K562 (cell line): ENCODE results near the gene ADPRHL1. TPM values are rescaled to one million over a fixed set of nuclear protein-coding genes. Genes with fewer than 3 reads are reported as not detected.

Source experiments
- ATAC-seq: fragments of 200-7000 bp; cut with Tn5 transposase; 3 replicates; pipeline ENCODE4 v1.9.1; 2020; ENCODE audit warnings: moderate library complexity
- BruUV-seq: library from RNA; stranded (reverse); fragments of 400-500 nt; replicated peaks from 2 replicates; lab custom pipeline; 2021; lab: Mats Ljungman, UMichigan
- CTCF ChIA-PET: fragments of 300-600 bp; formaldehyde crosslinking; extraction: SDS; loops from one replicate; lab custom pipeline; 2021; ENCODE audit warnings: low intra/inter-chr PET ratio; lab: Yijun Ruan, JAX
- POLR2A ChIA-PET: fragments of 300-600, 350-650 bp; sonication (Branson Sonifier 250); formaldehyde crosslinking; extraction: SDS; loops from one replicate; lab custom pipeline; 2021; ENCODE audit warnings: antibody characterized with exemption, inconsistent platforms; lab: Yijun Ruan, JAX
- DNase-seq, 4 experiments: peaks; one replicate each; pipeline versions ENCODE4 v3.0.0 to v3.0.0-alpha.2; 2011 to 2018; ENCODE audit warnings: low spot score in 3 of 4, mixed read lengths in 3 of 4; ENCODE audit errors: extremely low read depth in 1 of 4
- FAIRE-seq: peaks from 2 replicates; lab custom pipeline; 2011; peaks lifted over from hg19 to GRCh38; lab: Jason Lieb, UNC
- H2AFZ ChIP-seq: 2 replicates; pipeline ENCODE4 v1.6.0; 2011; ENCODE audit warnings: low read depth, low read length, control low read depth, inconsistent platforms
- H3K27ac ChIP-seq: fragments of 200-600 bp; 3 replicates; pipeline ENCODE4 v1.8.0; 2011; ENCODE audit warnings: low read depth, mild to moderate bottlenecking, control low read depth, inconsistent platforms, low read length, moderate library complexity, mixed read lengths; ENCODE audit errors: extremely low read depth
- H3K27me3 ChIP-seq, 2 experiments: fragments of 300-600 bp in 1 of 2; 2 replicates in 1 of 2; 3 replicates in 1 of 2; pipeline versions ENCODE4 v1.6.0 to v1.8.0; 2011; ENCODE audit warnings: inconsistent platforms in 2 of 2, low read length in 2 of 2, mild to moderate bottlenecking in 1 of 2, mixed read lengths in 1 of 2, moderate library complexity in 1 of 2; ENCODE audit not compliant: control insufficient read depth in 2 of 2, insufficient read depth in 2 of 2
- H3K36me3 ChIP-seq: fragments of 300-600 bp; 3 replicates; pipeline ENCODE4 v1.8.0; 2011; ENCODE audit warnings: mild to moderate bottlenecking, low read length, inconsistent platforms; ENCODE audit not compliant: control insufficient read depth, insufficient read depth
- H3K4me1 ChIP-seq, 2 experiments: fragments of 200-600 bp in 1 of 2; replicated peaks in 1 of 2; 2 replicates in 1 of 2; 3 replicates in 1 of 2; pipeline versions ENCODE4 v1.5.1 to v1.8.0; 2011; ENCODE audit warnings: inconsistent platforms in 2 of 2, low read length in 2 of 2, mild to moderate bottlenecking in 1 of 2, mixed read lengths in 1 of 2, moderate library complexity in 1 of 2; ENCODE audit not compliant: control insufficient read depth in 2 of 2, insufficient read depth in 2 of 2
- H3K4me2 ChIP-seq: 2 replicates; pipeline ENCODE4 v1.6.1; 2011; ENCODE audit warnings: low read length, control low read depth, inconsistent platforms, mixed read lengths; ENCODE audit not compliant: insufficient read depth
- H3K4me3 ChIP-seq: fragments of 200-600 bp; sonication (generic), shearing (Covaris generic); 2 replicates; pipeline ENCODE4 v1.5.1; 2016; ENCODE audit warnings: control low read depth, inconsistent platforms
- H3K79me2 ChIP-seq: fragments of 200-600 bp; 3 replicates; pipeline ENCODE4 v1.8.0; 2011; ENCODE audit warnings: low read length, inconsistent platforms; ENCODE audit not compliant: control insufficient read depth, insufficient read depth
- H3K9ac ChIP-seq, 2 experiments: 2 replicates each; pipeline versions ENCODE4 v1.6.0 to v1.6.1; 2011; ENCODE audit warnings: low read depth in 2 of 2, low read length in 2 of 2, control low read depth in 1 of 2, inconsistent platforms in 1 of 2, mild to moderate bottlenecking in 1 of 2, mixed read lengths in 1 of 2; ENCODE audit not compliant: insufficient read depth in 1 of 2
- H3K9me1 ChIP-seq: one replicate; pipeline ENCODE4 v1.6.0; 2011; ENCODE audit warnings: inconsistent platforms, mild to moderate bottlenecking, low read length, moderate library complexity; ENCODE audit not compliant: control insufficient read depth, insufficient read depth
- H3K9me3 ChIP-seq: replicated peaks from 2 replicates; pipeline ENCODE4 v1.5.1; 2011; ENCODE audit warnings: low read depth, low read length, inconsistent platforms; ENCODE audit not compliant: control insufficient read depth, insufficient read depth
- H4K20me1 ChIP-seq: replicated peaks from 2 replicates; pipeline ENCODE4 v1.6.1; 2011; ENCODE audit warnings: low read length, inconsistent platforms, mixed read lengths; ENCODE audit not compliant: control insufficient read depth, insufficient read depth
- FOXJ3 ChIP-seq: sonication (generic); formaldehyde crosslinking; IDR thresholded peaks from 2 replicates; pipeline ENCODE4 v1.4.0; 2020; ENCODE audit warnings: mild to moderate bottlenecking, missing genetic modification reagents
- GTF2F1 ChIP-seq: IDR thresholded peaks from 2 replicates; pipeline ENCODE4 v1.6.1; 2011; ENCODE audit warnings: low read depth, low read length, improper control_type of control experiment
- POLR2AphosphoS5 ChIP-seq: IDR thresholded peaks from 2 replicates; pipeline ENCODE4 v1.6.1; 2011; ENCODE audit warnings: mild to moderate bottlenecking, low read depth, low read length, moderate library complexity; ENCODE audit not compliant: control insufficient read depth, insufficient read depth
- PTTG1 ChIP-seq: fragments of 450-650 bp; IDR thresholded peaks from 2 replicates; pipeline ENCODE4 v1.6.1; 2016; ENCODE audit warnings: low read depth, mild to moderate bottlenecking, missing genetic modification characterization, missing compliant biosample characterization
- RHOXF2B ChIP-seq: fragments of 250-450 bp; sonication (Bioruptor Pico); conservative IDR thresholded peaks from 2 replicates; pipeline ENCODE4 v1.5.1; 2021
- SAFB ChIP-seq: fragments of 200-400 bp; formaldehyde crosslinking; IDR thresholded peaks from 2 replicates; pipeline ENCODE4 v1.6.1; 2017; ENCODE audit warnings: low read depth, low read length, borderline replicate concordance
- SMAD3 ChIP-seq: fragments of 450-650 bp; formaldehyde crosslinking; conservative IDR thresholded peaks from 2 replicates; pipeline ENCODE4 v1.4.0; 2020; ENCODE audit warnings: mild to moderate bottlenecking
- TBL1XR1 ChIP-seq, 2 experiments: IDR thresholded peaks; 2 replicates each; pipeline ENCODE4 v1.6.1; 2012; ENCODE audit warnings: improper control_type of control experiment in 2 of 2, low read length in 2 of 2, mild to moderate bottlenecking in 1 of 2
- VEZF1 ChIP-seq: fragments of 200-800 bp; sonication (Bioruptor generic); IDR thresholded peaks from 2 replicates; pipeline ENCODE4 v1.6.1; 2017; ENCODE audit warnings: missing genetic modification characterization, missing compliant biosample characterization
- XRCC3 ChIP-seq: fragments of 450-650 bp; IDR thresholded peaks from 2 replicates; pipeline ENCODE4 v1.6.1; 2017; ENCODE audit warnings: mild to moderate bottlenecking, moderate library complexity
- ZNF431 ChIP-seq: sonication (generic); formaldehyde crosslinking; IDR thresholded peaks from 2 replicates; pipeline ENCODE4 v1.8.0; 2022; ENCODE audit warnings: mild to moderate bottlenecking, missing genetic modification reagents
- ZNF707 ChIP-seq: fragments of 250-450 bp; sonication (Bioruptor Pico); conservative IDR thresholded peaks from 2 replicates; pipeline ENCODE4 v1.8.0; 2022; ENCODE audit warnings: inconsistent platforms, mild to moderate bottlenecking, moderate library complexity
- WGBS: fragments of 100-300 bp; shearing (Covaris generic); methylation state at CpG from one replicate; pipeline ENCODE4 v1.1.6; 2016; ENCODE audit warnings: low coverage, mixed read lengths; ENCODE audit not compliant: insufficient coverage; ENCODE audit errors: missing lambda C conversion rate; 5-methylcytosine and 5-hydroxymethylcytosine counted together
- in situ Hi-C: fragments of 300-500 bp; cut with MboI; formaldehyde crosslinking; loops from 4 replicates; pipeline ENCODE4 v1.15.0; 2018; ENCODE audit warnings: inconsistent platforms, mixed read lengths
- intact Hi-C: fragments of 100-400 bp; cut with micrococcal nuclease; formaldehyde crosslinking; loops from 2 replicates; pipeline ENCODE4 v1.14.2; 2022
- polyA plus RNA-seq, 8 experiments: library from polyadenylated mRNA; depleted of rRNA in 4 of 8; stranded (reverse) in 5 of 8; unstranded in 3 of 8; fragments of >200 nt; fragmentation: Nextera tagmentation in 2 of 8; fragmentation: Illumina TruSeq in 1 of 8; extraction: Ambion mirVana in 2 of 8; extraction: Trizol in 1 of 8; gene quantifications; 2 replicates each; pipeline versions ENCODE4 v1.2.1 to v1.2.3, GENCODE V29; 2011 to 2014; ENCODE audit warnings: inconsistent platforms in 1 of 8, missing spikeins in 1 of 8
- total RNA-seq, 7 experiments: library from RNA; depleted of rRNA in 6 of 7; stranded (reverse); fragments of >200 nt in 6 of 7; fragmentation: Illumina TruSeq in 2 of 7; extraction: Trizol in 2 of 7; gene quantifications; 2 replicates each; pipeline versions ENCODE4 v1.2.1 to v1.2.3, GENCODE V29; 2011 to 2021; ENCODE audit warnings: low replicate concordance in 1 of 7
- TF ChIP-seq, protein P1 (sequence below): fragments of 450-650 bp; IDR thresholded peaks from 2 replicates; pipeline ENCODE4 v1.6.1; 2017; ENCODE audit warnings: antibody characterized with exemption, mild to moderate bottlenecking
- TF ChIP-seq, protein P2 (sequence below): sonication (generic); formaldehyde crosslinking; IDR thresholded peaks from 2 replicates; pipeline ENCODE4 v1.9.0; 2022; ENCODE audit warnings: mild to moderate bottlenecking, missing genetic modification reagents
- TF ChIP-seq, protein P3 (sequence below): fragments of 450-650 bp; IDR thresholded peaks from 2 replicates; pipeline ENCODE4 v1.6.1; 2017; ENCODE audit warnings: mild to moderate bottlenecking, moderate library complexity

ADPRHL1 gene
- total and polyA plus RNA-seq, 9 of the 15 experiments (the other 6 are each of a cell fraction or from before 2014, with no cell fraction given): 0.06 to 0.76 (median 0.37) TPM; not detected in 1

GRCh38 chr13:113428871-113429607 lies 24.2 kb downstream of the ADPRHL1 start:
- ChIA-PET POLR2A (interaction anchor here (0.7 kb wide), 1 partner anchor 330 kb away, joined by 3 read pairs; no protein-coding TSS in a partner anchor), CTCF (no interaction called here)
- ATAC-seq (no peak), FAIRE-seq (no peak), DNase-seq (no peak)
- Histone ChIP-seq H3K9me3 (no peaks in the 10 kb centered on the region), H3K4me1 (peaks cover 0 to 27% of the 10 kb centered on the region in 2 experiments; a peak in 3 of 5 replicates), H3K9ac (no peak overlapping the region), H3K36me3 (no peaks in the 10 kb centered on the region), H3K4me2 (no peak overlapping the region), H3K79me2 (no peaks in the 10 kb centered on the region), H3K27ac (no peak overlapping the region), H3K27me3 (peaks cover 14 to 66% of the 10 kb centered on the region in 2 experiments; a peak in 4 of 5 replicates), H3K4me3 (no peak overlapping the region), H2AFZ (no peak overlapping the region), H3K9me1 (no peaks in the 10 kb centered on the region), H4K20me1 (peaks cover 4% of the 10 kb centered on the region; the same call in 1 of the 2 replicates)
- intact Hi-C loops (no loop called here), in situ Hi-C loops (no loop called here)
- 20% methylated on average over 31 of the region's 45 CpGs for WGBS
- BruUV-seq: no TSS peak
- TF ChIP-seq ZNF707 (CRISPR knock-in tag) (no peak), GTF2F1 (no peak), VEZF1 (no peak), SAFB (no peak), PTTG1 (no peak), FOXJ3 (CRISPR knock-in tag) (no peak), RHOXF2B (CRISPR knock-in tag) (no peak), ZNF431 (no peak), XRCC3 (no peak), POLR2AphosphoS5 (no peak), TBL1XR1 (IDR thresholded peaks at IDR 0.05; ENCODE audit: low read length in 2 of 2) (no peak), SMAD3 (CRISPR knock-in tag) (no peak)
- TF ChIP-seq, protein P1, sequence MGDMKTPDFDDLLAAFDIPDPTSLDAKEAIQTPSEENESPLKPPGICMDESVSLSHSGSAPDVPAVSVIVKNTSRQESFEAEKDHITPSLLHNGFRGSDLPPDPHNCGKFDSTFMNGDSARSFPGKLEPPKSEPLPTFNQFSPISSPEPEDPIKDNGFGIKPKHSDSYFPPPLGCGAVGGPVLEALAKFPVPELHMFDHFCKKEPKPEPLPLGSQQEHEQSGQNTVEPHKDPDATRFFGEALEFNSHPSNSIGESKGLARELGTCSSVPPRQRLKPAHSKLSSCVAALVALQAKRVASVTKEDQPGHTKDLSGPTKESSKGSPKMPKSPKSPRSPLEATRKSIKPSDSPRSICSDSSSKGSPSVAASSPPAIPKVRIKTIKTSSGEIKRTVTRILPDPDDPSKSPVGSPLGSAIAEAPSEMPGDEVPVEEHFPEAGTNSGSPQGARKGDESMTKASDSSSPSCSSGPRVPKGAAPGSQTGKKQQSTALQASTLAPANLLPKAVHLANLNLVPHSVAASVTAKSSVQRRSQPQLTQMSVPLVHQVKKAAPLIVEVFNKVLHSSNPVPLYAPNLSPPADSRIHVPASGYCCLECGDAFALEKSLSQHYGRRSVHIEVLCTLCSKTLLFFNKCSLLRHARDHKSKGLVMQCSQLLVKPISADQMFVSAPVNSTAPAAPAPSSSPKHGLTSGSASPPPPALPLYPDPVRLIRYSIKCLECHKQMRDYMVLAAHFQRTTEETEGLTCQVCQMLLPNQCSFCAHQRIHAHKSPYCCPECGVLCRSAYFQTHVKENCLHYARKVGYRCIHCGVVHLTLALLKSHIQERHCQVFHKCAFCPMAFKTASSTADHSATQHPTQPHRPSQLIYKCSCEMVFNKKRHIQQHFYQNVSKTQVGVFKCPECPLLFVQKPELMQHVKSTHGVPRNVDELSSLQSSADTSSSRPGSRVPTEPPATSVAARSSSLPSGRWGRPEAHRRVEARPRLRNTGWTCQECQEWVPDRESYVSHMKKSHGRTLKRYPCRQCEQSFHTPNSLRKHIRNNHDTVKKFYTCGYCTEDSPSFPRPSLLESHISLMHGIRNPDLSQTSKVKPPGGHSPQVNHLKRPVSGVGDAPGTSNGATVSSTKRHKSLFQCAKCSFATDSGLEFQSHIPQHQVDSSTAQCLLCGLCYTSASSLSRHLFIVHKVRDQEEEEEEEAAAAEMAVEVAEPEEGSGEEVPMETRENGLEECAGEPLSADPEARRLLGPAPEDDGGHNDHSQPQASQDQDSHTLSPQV: no peak
- TF ChIP-seq, protein P2, sequence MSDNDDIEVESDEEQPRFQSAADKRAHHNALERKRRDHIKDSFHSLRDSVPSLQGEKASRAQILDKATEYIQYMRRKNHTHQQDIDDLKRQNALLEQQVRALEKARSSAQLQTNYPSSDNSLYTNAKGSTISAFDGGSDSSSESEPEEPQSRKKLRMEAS: no peak
- TF ChIP-seq, protein P3, sequence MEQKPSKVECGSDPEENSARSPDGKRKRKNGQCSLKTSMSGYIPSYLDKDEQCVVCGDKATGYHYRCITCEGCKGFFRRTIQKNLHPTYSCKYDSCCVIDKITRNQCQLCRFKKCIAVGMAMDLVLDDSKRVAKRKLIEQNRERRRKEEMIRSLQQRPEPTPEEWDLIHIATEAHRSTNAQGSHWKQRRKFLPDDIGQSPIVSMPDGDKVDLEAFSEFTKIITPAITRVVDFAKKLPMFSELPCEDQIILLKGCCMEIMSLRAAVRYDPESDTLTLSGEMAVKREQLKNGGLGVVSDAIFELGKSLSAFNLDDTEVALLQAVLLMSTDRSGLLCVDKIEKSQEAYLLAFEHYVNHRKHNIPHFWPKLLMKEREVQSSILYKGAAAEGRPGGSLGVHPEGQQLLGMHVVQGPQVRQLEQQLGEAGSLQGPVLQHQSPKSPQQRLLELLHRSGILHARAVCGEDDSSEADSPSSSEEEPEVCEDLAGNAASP: no peak
